ENCODE data around the gene PLLP. TPM values are rescaled to one million over a fixed set of nuclear protein-coding genes. Genes with fewer than 3 reads are reported as not detected.
A peak's percentile ranks its signal among the peaks of the same experiment; 100 is the strongest.

PLLP gene
- total and polyA plus RNA-seq, 9 of the 15 experiments (the other 6 are each of a cell fraction or from before 2014, with no cell fraction given): 0.09 to 0.96 (median 0.27) TPM

DNA sequence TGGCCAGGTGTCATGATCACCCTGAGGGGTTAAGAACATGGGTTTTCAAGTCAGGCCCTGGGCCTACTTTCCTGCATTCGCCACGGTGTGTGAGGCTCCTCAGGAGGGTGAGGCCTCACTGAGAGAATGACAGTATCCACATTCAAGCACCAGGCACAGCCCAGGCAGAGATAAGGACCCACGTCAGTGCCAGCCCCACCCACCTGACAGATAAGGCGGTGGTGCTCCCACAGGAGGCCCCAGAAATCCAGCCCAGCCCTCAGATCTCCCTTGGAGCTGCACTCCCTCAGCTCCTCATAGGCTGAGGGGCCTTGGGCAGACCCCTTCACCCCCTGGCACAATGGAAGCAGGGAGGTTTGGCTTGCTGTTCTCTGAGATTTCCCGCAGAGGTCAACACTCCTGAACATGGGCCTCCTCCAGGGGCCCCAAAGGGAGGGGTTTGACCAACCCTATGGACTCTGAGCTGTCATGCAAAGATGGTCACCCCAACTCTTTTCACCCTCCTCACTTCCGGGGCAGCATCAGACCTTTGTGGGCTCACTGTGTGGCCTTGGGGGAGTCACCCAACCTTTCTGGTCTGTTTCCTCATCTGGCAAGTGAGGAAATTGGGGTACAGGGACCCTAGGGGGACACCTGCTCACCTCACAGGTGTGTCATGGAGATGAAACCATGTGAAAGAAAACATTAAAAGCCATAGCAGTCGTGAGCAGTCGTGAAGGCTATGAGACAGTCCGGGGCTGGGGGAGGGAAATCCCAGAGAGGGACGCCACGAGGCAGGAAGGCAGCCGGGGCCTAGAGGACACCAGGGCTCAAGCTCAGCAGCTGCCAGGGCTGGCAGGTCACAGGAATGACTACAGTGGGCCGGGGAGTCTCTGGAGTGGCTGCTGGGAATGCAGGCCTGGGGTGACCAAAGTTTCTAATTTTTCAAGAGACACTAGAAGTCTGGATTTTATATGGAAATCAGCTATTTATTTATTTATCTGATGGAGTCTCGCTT lies 15.4 kb downstream of the PLLP start (continued):
- TF ChIP-seq, protein P1, sequence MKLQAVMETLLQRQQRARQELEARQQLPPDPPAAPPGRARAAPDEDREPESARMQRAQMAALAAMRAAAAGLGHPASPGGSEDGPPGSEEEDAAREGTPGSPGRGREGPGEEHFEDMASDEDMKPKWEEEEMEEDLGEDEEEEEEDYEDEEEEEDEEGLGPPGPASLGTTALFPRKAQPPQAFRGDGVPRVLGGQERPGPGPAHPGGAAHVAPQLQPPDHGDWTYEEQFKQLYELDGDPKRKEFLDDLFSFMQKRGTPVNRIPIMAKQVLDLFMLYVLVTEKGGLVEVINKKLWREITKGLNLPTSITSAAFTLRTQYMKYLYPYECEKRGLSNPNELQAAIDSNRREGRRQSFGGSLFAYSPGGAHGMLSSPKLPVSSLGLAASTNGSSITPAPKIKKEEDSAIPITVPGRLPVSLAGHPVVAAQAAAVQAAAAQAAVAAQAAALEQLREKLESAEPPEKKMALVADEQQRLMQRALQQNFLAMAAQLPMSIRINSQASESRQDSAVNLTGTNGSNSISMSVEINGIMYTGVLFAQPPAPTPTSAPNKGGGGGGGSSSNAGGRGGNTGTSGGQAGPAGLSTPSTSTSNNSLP (IDR thresholded peaks at IDR 0.05; ENCODE audit: borderline replicate concordance, low read depth, low read length): no peak
- TF ChIP-seq NFE2L1 (tag; IDR thresholded peaks at IDR 0.05; ENCODE audit: borderline replicate concordance, low read depth): no peak
- TF ChIP-seq PHB (CRISPR knock-in tag; IDR thresholded peaks at IDR 0.05): no peak
- TF ChIP-seq TEAD4 (IDR thresholded peaks at IDR 0.05; ENCODE audit: low read length): 0 out of 2 replicates have a peak, but pooled peaks have one; percentile 24
- no peak for TF ChIP-seq TEAD4 (CRISPR knock-in tag; IDR thresholded peaks at IDR 0.05; ENCODE audit: borderline replicate concordance)
- TF ChIP-seq XRCC4 (IDR thresholded peaks at IDR 0.05; ENCODE audit: extremely low read depth, insufficient read depth, insufficient read length): no peak
- TF ChIP-seq STAT5A (IDR thresholded peaks at IDR 0.05; ENCODE audit: borderline replicate concordance, low read length): no peak
- TF ChIP-seq, protein P2, sequence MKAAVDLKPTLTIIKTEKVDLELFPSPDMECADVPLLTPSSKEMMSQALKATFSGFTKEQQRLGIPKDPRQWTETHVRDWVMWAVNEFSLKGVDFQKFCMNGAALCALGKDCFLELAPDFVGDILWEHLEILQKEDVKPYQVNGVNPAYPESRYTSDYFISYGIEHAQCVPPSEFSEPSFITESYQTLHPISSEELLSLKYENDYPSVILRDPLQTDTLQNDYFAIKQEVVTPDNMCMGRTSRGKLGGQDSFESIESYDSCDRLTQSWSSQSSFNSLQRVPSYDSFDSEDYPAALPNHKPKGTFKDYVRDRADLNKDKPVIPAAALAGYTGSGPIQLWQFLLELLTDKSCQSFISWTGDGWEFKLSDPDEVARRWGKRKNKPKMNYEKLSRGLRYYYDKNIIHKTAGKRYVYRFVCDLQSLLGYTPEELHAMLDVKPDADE (conservative IDR thresholded peaks at IDR 0.05; ENCODE audit: control insufficient read depth, low read depth, low read length): 0 out of 2 replicates have a peak, but pooled peaks have one; percentile 29
- 0 out of 2 replicates have a peak, but pooled peaks have one; percentile 29 for TF ChIP-seq SMARCC2 (IDR thresholded peaks at IDR 0.05; ENCODE audit: low read depth)
- no peak for TF ChIP-seq ZNF197 (CRISPR knock-in tag; IDR thresholded peaks at IDR 0.05; ENCODE audit: low read depth)
- TF ChIP-seq ZNF408 (CRISPR knock-in tag; IDR thresholded peaks at IDR 0.05; ENCODE audit: low read depth): no peak
- no peak for TF ChIP-seq POLR3A (IDR thresholded peaks at IDR 0.05; ENCODE audit: borderline replicate concordance, extremely low read depth, insufficient read depth, insufficient read length)
- TF ChIP-seq ZNF41 (CRISPR knock-in tag; conservative IDR thresholded peaks at IDR 0.05): no peak
- TF ChIP-seq TRIM24 (IDR thresholded peaks at IDR 0.05): no peak
- TF ChIP-seq GTF3C2 (IDR thresholded peaks at IDR 0.05; ENCODE audit: borderline replicate concordance, extremely low read depth, insufficient read length): no peak
- TF ChIP-seq DMBX1 (CRISPR knock-in tag; IDR thresholded peaks at IDR 0.05; ENCODE audit: borderline replicate concordance): no peak
- no peak for TF ChIP-seq ZNF445 (CRISPR knock-in tag; IDR thresholded peaks at IDR 0.05; ENCODE audit: low read depth)
- no peak; the same call in 1 of the 2 replicates for TF ChIP-seq NR4A1 (CRISPR knock-in tag; IDR thresholded peaks at IDR 0.05)
- peak; percentile 72 for TF ChIP-seq NR4A1 (tag; IDR thresholded peaks at IDR 0.05)

All from K562 (cell line).